ENCODE data around the gene ISG20L2. TPM values are rescaled to one million over a fixed set of nuclear protein-coding genes. Genes with fewer than 3 reads are reported as not detected.

Gene ISG20L2
- polyA plus RNA-seq, 2 of the 4 experiments (the other 2 are of a cell fraction) = 29.6 to 42.5 TPM

DNA sequence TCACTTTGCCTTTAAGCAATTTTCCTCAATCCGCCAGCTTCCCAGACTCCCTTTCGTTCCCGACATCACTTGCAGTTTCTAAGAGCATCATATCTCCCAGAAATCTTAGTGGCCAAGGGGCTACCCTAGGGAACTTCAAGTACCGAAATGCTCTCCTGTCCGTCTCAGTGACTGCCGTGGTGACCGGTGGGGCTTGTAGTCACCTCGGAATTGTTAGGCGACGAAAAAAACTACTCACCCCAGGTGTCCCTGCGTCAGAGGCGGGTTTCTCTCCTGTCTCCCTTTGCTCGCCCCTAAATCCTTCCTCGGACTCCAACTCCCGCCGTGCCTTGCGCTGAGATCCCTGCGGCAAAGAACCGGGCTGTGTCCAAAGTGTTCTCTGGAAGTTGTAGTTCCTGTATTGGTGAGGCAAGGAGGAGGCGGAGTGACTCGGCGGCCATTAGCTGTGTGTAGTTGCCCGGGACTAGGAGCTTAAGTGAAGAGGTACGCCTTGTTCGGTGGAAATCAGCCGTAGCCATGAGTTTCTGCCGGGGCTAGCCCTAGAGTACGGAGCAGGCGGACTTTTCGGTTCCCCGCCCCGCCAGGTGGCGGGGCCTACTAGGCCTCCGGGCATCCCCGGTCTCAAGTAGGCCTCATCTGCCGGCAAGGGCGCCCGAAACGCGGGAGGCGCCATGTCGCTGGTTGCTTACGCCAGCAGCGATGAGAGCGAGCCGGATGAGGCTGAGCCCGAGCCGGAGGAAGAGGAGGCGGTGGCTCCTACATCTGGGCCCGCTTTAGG, 38.7 kb upstream of the ISG20L2 start, which contains the start of gene PRCC:
PRCC (plus strand) TSS at position 435 of the 778 bp plus-strand sequence; CDS start at position 672, 237 bp downstream.
- CTCF ChIA-PET = interaction anchor here (0.7 to 13.3 kb wide), 15 partner anchors 12 to 123 kb away, joined by 3 to 130 read pairs (median 5); partner anchors contain the start of genes HDGF, ISG20L2, METTL25B and MRPL24
- ATAC-seq = peak; percentile 97
- Histone ChIP-seq H3K4me1 (peaks cover 24% of the 10 kb centered on the region), H3K9me3 (no peaks in the 10 kb centered on the region), H3K4me3 (peak within 1 kb of the TSS; percentile 83), H3K4me2 (peak within 1 kb of the TSS; percentile 97), H3K27ac (peak within 1 kb of the TSS; percentile 91 to 94)
- 1% methylated on average over 43 of the region's 50 CpGs for WGBS (ENCODE audit: missing lambda C conversion rate)
- FAIRE-seq = peak; percentile 85
- DNase-seq (ENCODE audit: low read depth in 1 of 2, low spot score in 1 of 2) = peak; percentile 90 to 100
- POLR2A ChIA-PET = interaction anchor here (0.6 to 3.9 kb wide), 10 partner anchors 9 to 266 kb away, joined by 3 to 44 read pairs (median 6); partner anchors contain the start of genes HDGF, ISG20L2, METTL25B and MRPL24
- TF ChIP-seq RAD21 (conservative IDR thresholded peaks at IDR 0.05 in 1 of 2, IDR thresholded peaks at IDR 0.05 in 1 of 2) = no peak
- TF ChIP-seq, protein P1, sequence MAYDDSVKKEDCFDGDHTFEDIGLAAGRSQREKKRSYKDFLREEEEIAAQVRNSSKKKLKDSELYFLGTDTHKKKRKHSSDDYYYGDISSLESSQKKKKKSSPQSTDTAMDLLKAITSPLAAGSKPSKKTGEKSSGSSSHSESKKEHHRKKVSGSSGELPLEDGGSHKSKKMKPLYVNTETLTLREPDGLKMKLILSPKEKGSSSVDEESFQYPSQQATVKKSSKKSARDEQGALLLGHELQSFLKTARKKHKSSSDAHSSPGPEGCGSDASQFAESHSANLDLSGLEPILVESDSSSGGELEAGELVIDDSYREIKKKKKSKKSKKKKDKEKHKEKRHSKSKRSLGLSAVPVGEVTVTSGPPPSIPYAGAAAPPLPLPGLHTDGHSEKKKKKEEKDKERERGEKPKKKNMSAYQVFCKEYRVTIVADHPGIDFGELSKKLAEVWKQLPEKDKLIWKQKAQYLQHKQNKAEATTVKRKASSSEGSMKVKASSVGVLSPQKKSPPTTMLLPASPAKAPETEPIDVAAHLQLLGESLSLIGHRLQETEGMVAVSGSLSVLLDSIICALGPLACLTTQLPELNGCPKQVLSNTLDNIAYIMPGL (CRISPR knock-in tag; IDR thresholded peaks at IDR 0.05; ENCODE audit: borderline replicate concordance) = peak; percentile 100
- TF ChIP-seq, protein P2, sequence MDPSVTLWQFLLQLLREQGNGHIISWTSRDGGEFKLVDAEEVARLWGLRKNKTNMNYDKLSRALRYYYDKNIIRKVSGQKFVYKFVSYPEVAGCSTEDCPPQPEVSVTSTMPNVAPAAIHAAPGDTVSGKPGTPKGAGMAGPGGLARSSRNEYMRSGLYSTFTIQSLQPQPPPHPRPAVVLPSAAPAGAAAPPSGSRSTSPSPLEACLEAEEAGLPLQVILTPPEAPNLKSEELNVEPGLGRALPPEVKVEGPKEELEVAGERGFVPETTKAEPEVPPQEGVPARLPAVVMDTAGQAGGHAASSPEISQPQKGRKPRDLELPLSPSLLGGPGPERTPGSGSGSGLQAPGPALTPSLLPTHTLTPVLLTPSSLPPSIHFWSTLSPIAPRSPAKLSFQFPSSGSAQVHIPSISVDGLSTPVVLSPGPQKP (IDR thresholded peaks at IDR 0.05; ENCODE audit: low read depth, low read length) = no peak
- TF ChIP-seq JUN (IDR thresholded peaks at IDR 0.05) = peak; percentile 49 to 85; a peak in 4 of 5 replicates
- TF ChIP-seq CHD2 (IDR thresholded peaks at IDR 0.05; ENCODE audit: low read length, partially characterized antibody) = no peak
- TF ChIP-seq CEBPB (IDR thresholded peaks at IDR 0.05) = no peak
- no peak for TF ChIP-seq ZC3H11A (IDR thresholded peaks at IDR 0.05)
- no peak for TF ChIP-seq FOSB (CRISPR knock-in tag; IDR thresholded peaks at IDR 0.05)
- TF ChIP-seq, protein P3, sequence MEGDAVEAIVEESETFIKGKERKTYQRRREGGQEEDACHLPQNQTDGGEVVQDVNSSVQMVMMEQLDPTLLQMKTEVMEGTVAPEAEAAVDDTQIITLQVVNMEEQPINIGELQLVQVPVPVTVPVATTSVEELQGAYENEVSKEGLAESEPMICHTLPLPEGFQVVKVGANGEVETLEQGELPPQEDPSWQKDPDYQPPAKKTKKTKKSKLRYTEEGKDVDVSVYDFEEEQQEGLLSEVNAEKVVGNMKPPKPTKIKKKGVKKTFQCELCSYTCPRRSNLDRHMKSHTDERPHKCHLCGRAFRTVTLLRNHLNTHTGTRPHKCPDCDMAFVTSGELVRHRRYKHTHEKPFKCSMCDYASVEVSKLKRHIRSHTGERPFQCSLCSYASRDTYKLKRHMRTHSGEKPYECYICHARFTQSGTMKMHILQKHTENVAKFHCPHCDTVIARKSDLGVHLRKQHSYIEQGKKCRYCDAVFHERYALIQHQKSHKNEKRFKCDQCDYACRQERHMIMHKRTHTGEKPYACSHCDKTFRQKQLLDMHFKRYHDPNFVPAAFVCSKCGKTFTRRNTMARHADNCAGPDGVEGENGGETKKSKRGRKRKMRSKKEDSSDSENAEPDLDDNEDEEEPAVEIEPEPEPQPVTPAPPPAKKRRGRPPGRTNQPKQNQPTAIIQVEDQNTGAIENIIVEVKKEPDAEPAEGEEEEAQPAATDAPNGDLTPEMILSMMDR (IDR thresholded peaks at IDR 0.05) = no peak
- no peak for TF ChIP-seq MAFK (IDR thresholded peaks at IDR 0.05; ENCODE audit: partially characterized antibody)
- TF ChIP-seq TP53 (CRISPR knock-in tag; IDR thresholded peaks at IDR 0.05) = 0 out of 2 replicates have a peak, but pooled peaks have one; percentile 41
- no peak for TF ChIP-seq NPAS2 (CRISPR knock-in tag; IDR thresholded peaks at IDR 0.05; ENCODE audit: borderline replicate concordance)
- no peak for TF ChIP-seq HDAC2 (IDR thresholded peaks at IDR 0.05)
- TF ChIP-seq RCOR1 (IDR thresholded peaks at IDR 0.05; ENCODE audit: low read depth, low read length) = no peak
- TF ChIP-seq EHF (CRISPR knock-in tag; IDR thresholded peaks at IDR 0.05) = no peak
- TF ChIP-seq GATA3 (IDR thresholded peaks at IDR 0.05; ENCODE audit: borderline replicate concordance) = no peak
- TF ChIP-seq BHLHE40 (IDR thresholded peaks at IDR 0.05; ENCODE audit: low read depth, low read length) = no peak
- no peak for TF ChIP-seq KDM1A (IDR thresholded peaks at IDR 0.05; ENCODE audit: low read depth)
- peak; percentile 100 for TF ChIP-seq PHF8 (IDR thresholded peaks at IDR 0.05; ENCODE audit: borderline replicate concordance, low read depth)
- TF ChIP-seq HEYL (CRISPR knock-in tag; IDR thresholded peaks at IDR 0.05) = no peak
- no peak for TF ChIP-seq ZFP36 (IDR thresholded peaks at IDR 0.05; ENCODE audit: borderline replicate concordance, partially characterized antibody)
- TF ChIP-seq FOSL2 (IDR thresholded peaks at IDR 0.05) = no peak
- peak; percentile 26 for TF ChIP-seq FOSL2 (CRISPR knock-in tag; IDR thresholded peaks at IDR 0.05)
- TF ChIP-seq, protein P4, sequence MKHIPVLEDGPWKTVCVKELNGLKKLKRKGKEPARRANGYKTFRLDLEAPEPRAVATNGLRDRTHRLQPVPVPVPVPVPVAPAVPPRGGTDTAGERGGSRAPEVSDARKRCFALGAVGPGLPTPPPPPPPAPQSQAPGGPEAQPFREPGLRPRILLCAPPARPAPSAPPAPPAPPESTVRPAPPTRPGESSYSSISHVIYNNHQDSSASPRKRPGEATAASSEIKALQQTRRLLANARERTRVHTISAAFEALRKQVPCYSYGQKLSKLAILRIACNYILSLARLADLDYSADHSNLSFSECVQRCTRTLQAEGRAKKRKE (CRISPR knock-in tag; IDR thresholded peaks at IDR 0.05; ENCODE audit: low read depth) = no peak
- TF ChIP-seq TFCP2L1 (CRISPR knock-in tag; IDR thresholded peaks at IDR 0.05) = no peak
- peak; percentile 22 for TF ChIP-seq POLR2A (IDR thresholded peaks at IDR 0.05; ENCODE audit: low read length)
- TF ChIP-seq, protein P5, sequence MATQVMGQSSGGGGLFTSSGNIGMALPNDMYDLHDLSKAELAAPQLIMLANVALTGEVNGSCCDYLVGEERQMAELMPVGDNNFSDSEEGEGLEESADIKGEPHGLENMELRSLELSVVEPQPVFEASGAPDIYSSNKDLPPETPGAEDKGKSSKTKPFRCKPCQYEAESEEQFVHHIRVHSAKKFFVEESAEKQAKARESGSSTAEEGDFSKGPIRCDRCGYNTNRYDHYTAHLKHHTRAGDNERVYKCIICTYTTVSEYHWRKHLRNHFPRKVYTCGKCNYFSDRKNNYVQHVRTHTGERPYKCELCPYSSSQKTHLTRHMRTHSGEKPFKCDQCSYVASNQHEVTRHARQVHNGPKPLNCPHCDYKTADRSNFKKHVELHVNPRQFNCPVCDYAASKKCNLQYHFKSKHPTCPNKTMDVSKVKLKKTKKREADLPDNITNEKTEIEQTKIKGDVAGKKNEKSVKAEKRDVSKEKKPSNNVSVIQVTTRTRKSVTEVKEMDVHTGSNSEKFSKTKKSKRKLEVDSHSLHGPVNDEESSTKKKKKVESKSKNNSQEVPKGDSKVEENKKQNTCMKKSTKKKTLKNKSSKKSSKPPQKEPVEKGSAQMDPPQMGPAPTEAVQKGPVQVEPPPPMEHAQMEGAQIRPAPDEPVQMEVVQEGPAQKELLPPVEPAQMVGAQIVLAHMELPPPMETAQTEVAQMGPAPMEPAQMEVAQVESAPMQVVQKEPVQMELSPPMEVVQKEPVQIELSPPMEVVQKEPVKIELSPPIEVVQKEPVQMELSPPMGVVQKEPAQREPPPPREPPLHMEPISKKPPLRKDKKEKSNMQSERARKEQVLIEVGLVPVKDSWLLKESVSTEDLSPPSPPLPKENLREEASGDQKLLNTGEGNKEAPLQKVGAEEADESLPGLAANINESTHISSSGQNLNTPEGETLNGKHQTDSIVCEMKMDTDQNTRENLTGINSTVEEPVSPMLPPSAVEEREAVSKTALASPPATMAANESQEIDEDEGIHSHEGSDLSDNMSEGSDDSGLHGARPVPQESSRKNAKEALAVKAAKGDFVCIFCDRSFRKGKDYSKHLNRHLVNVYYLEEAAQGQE (IDR thresholded peaks at IDR 0.05) = no peak
- TF ChIP-seq, protein P6, sequence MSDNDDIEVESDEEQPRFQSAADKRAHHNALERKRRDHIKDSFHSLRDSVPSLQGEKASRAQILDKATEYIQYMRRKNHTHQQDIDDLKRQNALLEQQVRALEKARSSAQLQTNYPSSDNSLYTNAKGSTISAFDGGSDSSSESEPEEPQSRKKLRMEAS (IDR thresholded peaks at IDR 0.05) = peak; percentile 35; the same call in 1 of the 2 replicates
- no peak; the same call in 1 of the 3 replicates for TF ChIP-seq SMC3 (IDR thresholded peaks at IDR 0.05)
- peak; percentile 76; the same call in 1 of the 2 replicates for TF ChIP-seq CBX8 (IDR thresholded peaks at IDR 0.05)
- 0 out of 2 replicates have a peak, but pooled peaks have one; percentile 22 for TF ChIP-seq RFX5 (IDR thresholded peaks at IDR 0.05)
- TF ChIP-seq ZNF302 (CRISPR knock-in tag; IDR thresholded peaks at IDR 0.05) = no peak

Data from A549 (cell line).